GM21515 (cell line): ENCODE results near the gene PLXNA3.

ENCODE experiments used
- ATAC-seq: cut with Tn5 transposase; IDR thresholded peaks from one replicate; pipeline ENCODE4 v1.9.1; 2021; ENCODE audit not compliant: unreplicated experiment

The PLXNA3 gene

GRCh38 chrX:154525606-154526490 is 67.8 kb downstream of the PLXNA3 start:
- no peak for ATAC-seq

- peak; percentile 83 for ATAC-seq
Measured at GRCh38 chrX:154526901-154527675, 69.0 kb downstream of the PLXNA3 start.
